Upper lobe of right lung (tissue), 1 donor: ENCODE measurements around the gene C7orf25. TPM values are rescaled to one million over a fixed set of nuclear protein-coding genes. Genes with fewer than 3 reads are reported as not detected.

Experiments used
- ATAC-seq: fragments of 200-7000 bp; cut with Tn5 transposase; one replicate; pipeline ENCODE4 v1.9.1; 2020; ENCODE audit warnings: mild to moderate bottlenecking, moderate library complexity
- DNase-seq: peaks from one replicate; pipeline ENCODE4 v3.0.0-alpha.2; 2020
- H3K27ac ChIP-seq: fragments of 200-600 bp; one replicate; pipeline ENCODE4 v1.8.0; 2022
- H3K27me3 ChIP-seq: fragments of 200-600 bp; one replicate; pipeline ENCODE4 v1.8.0; 2022; ENCODE audit warnings: mild to moderate bottlenecking
- H3K36me3 ChIP-seq: fragments of 200-600 bp; one replicate; pipeline ENCODE4 v1.8.0; 2022
- H3K4me1 ChIP-seq: fragments of 200-600 bp; one replicate; pipeline ENCODE4 v1.8.0; 2022
- H3K4me3 ChIP-seq: fragments of 200-600 bp; one replicate; pipeline ENCODE4 v1.8.0; 2022; ENCODE audit warnings: mild to moderate bottlenecking
- H3K9me3 ChIP-seq: fragments of 200-600 bp; one replicate; pipeline ENCODE4 v1.8.0; 2022
- intact Hi-C: fragments of 100-400 bp; cut with DNase I; formaldehyde crosslinking; loops from one replicate; pipeline ENCODE4 v1.11.0; 2022
- total RNA-seq: library from RNA; stranded (reverse); fragmentation: NEBNext Ultra II Directional; extraction: Animal tissue kit (Norgen Biotek cat#: 25700); gene quantifications from one replicate; pipeline ENCODE4 v1.2.1, GENCODE V29; 2021
- TF ChIP-seq, protein P1 (sequence below): fragments of 200-600 bp; IDR thresholded peaks from one replicate; pipeline ENCODE4 v1.8.0; 2022; ENCODE audit warnings: antibody characterized with exemption
- donor health status: DM: no; HTN: yes; CAD: no; lungs with severe emphysema.

The C7orf25 gene
- total RNA-seq, 1 donor from 2014 or later: 7.4 TPM

DNA sequence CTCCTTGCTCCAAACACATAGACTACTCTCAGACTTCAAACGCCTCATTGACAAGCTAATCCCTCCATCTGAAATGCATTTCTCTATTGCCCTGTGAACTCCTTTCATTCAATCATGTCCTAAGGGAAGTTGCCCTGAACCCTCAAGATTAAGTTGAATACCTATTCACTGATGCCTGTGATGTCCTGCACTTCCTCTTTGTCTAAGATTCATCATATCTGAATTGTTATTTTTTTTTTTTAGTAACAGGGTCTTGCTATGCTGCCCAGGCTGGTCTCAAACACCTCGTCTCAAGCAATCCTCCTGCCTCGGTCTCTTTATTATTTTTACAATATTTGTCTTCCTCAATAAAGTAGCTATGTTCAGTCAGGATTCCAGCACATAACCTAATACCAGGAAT is 16.9 kb upstream of the C7orf25 start:
- Histone ChIP-seq H3K27me3 (no peaks in the 10 kb centered on the region), H3K9me3 (no peaks in the 10 kb centered on the region), H3K4me1 (peaks cover 35% of the 10 kb centered on the region), H3K4me3 (no peak overlapping the region), H3K27ac (no peak overlapping the region), H3K36me3 (peaks cover 36% of the 10 kb centered on the region)
- ATAC-seq (no peak), DNase-seq (no peak)
- intact Hi-C loops: no loop called here
- TF ChIP-seq, protein P1, sequence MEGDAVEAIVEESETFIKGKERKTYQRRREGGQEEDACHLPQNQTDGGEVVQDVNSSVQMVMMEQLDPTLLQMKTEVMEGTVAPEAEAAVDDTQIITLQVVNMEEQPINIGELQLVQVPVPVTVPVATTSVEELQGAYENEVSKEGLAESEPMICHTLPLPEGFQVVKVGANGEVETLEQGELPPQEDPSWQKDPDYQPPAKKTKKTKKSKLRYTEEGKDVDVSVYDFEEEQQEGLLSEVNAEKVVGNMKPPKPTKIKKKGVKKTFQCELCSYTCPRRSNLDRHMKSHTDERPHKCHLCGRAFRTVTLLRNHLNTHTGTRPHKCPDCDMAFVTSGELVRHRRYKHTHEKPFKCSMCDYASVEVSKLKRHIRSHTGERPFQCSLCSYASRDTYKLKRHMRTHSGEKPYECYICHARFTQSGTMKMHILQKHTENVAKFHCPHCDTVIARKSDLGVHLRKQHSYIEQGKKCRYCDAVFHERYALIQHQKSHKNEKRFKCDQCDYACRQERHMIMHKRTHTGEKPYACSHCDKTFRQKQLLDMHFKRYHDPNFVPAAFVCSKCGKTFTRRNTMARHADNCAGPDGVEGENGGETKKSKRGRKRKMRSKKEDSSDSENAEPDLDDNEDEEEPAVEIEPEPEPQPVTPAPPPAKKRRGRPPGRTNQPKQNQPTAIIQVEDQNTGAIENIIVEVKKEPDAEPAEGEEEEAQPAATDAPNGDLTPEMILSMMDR: no peak

GRCh38 chr7:42926204-42926603 is 14.3 kb upstream of the C7orf25 start:
- DNase-seq: no peak
- Histone ChIP-seq H3K27ac (no peak overlapping the region), H3K36me3 (peaks cover 61% of the 10 kb centered on the region), H3K27me3 (no peaks in the 10 kb centered on the region), H3K4me3 (no peak overlapping the region), H3K9me3 (no peaks in the 10 kb centered on the region), H3K4me1 (peaks cover 28% of the 10 kb centered on the region)
- ATAC-seq: no peak
- intact Hi-C loops: no loop called here
- TF ChIP-seq, protein P1: no peak

GRCh38 chr7:42925630-42926029 is 13.8 kb upstream of the C7orf25 start:
- H3K27me3 ChIP-seq: no peaks in the 10 kb centered on the region
- H3K9me3 ChIP-seq: no peaks in the 10 kb centered on the region
- peaks cover 22% of the 10 kb centered on the region for H3K4me1 ChIP-seq
- no peak overlapping the region for H3K27ac ChIP-seq
- intact Hi-C loops: no loop called here
- no peak overlapping the region for H3K4me3 ChIP-seq
- TF ChIP-seq, protein P1: no peak
- peaks cover 67% of the 10 kb centered on the region for H3K36me3 ChIP-seq
- no peak for ATAC-seq
- DNase-seq: no peak

GRCh38 chr7:42924223-42924838 is 12.5 kb upstream of the C7orf25 start:
- Histone ChIP-seq H3K4me1 (peaks cover 10% of the 10 kb centered on the region), H3K9me3 (no peaks in the 10 kb centered on the region), H3K27me3 (no peaks in the 10 kb centered on the region), H3K4me3 (no peak overlapping the region), H3K27ac (no peak overlapping the region), H3K36me3 (peaks cover 80% of the 10 kb centered on the region)
- DNase-seq: no peak
- TF ChIP-seq, protein P1: no peak
- no peak for ATAC-seq
- intact Hi-C loops: no loop called here

DNA sequence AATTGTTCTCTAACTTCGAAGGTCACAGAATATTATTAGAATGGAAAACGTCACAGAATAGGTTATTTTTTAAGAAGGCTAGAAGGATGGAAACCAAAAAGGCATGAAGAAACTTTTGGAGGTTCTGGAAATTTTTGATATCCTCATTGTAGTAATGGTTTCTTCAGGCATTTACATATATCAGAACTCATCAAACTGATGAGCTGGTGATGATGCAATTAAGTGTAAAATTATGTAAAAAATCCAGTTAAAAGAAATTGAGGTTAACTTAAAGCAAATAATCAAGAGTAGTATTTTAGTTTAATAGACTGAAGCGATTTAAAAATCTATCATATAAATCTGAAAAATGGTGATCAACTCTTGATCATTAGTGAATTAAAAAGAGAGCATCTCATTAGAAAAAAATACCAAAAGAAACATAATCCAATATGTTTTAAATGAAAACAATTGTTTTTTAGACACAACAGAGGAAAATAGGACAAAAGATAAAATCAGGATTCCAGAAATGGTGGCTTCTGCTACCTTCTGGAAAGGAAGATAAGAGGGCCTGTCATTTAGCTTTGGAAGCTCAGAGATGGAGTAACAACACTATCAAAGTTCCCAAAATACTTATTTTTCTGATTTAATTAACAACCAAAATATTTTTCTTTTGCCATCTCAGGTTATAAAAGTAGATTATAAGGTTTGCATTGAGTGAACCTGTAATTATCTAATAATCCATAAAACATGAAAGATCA is 10.3 kb upstream of the C7orf25 start:
- no peak for DNase-seq
- Histone ChIP-seq H3K36me3 (peaks cover 94% of the 10 kb centered on the region), H3K4me3 (no peak overlapping the region), H3K4me1 (no peaks in the 10 kb centered on the region), H3K27ac (no peak overlapping the region), H3K9me3 (no peaks in the 10 kb centered on the region), H3K27me3 (no peaks in the 10 kb centered on the region)
- no peak for ATAC-seq
- intact Hi-C loops: no loop called here
- TF ChIP-seq, protein P1: no peak
